ENCODE data around the gene DHCR24.

Gene DHCR24

GRCh38 chr1:54844564-54844963, 42.4 kb downstream of the DHCR24 start:
- no peak for DNase-seq

- DNase-seq = no peak
Observed at GRCh38 chr1:54843449-54843848, 43.5 kb downstream of the DHCR24 start.

- no peak for DNase-seq
Observed at GRCh38 chr1:54842963-54843362, 44.0 kb downstream of the DHCR24 start.

GRCh38 chr1:54842206-54842915, 44.6 kb downstream of the DHCR24 start:
- DNase-seq = no peak

- no peak for DNase-seq
Observed at GRCh38 chr1:54839824-54840223, 47.2 kb downstream of the DHCR24 start.

GRCh38 chr1:54838565-54839180, 48.3 kb downstream of the DHCR24 start:
- DNase-seq = no peak

GRCh38 chr1:54837002-54837853, 49.8 kb downstream of the DHCR24 start:
- no peak for DNase-seq

- DNase-seq = no peak
Observed at GRCh38 chr1:54836594-54836993, 50.4 kb downstream of the DHCR24 start.

- DNase-seq = no peak
Observed at GRCh38 chr1:54835970-54836369, 51.0 kb downstream of the DHCR24 start.

- no peak for DNase-seq
Observed at GRCh38 chr1:54835131-54835898, 51.7 kb downstream of the DHCR24 start.

GRCh38 chr1:54834007-54834541, 52.9 kb downstream of the DHCR24 start:
- DNase-seq = no peak

- DNase-seq = no peak
Observed at GRCh38 chr1:54833121-54833520, 53.9 kb downstream of the DHCR24 start.

GRCh38 chr1:54826226-54826816, 60.7 kb downstream of the DHCR24 start:
- no peak for DNase-seq

GRCh38 chr1:54825696-54826095, 61.3 kb downstream of the DHCR24 start:
- DNase-seq = no peak

GRCh38 chr1:54823670-54824069, 63.3 kb downstream of the DHCR24 start:
- no peak for DNase-seq

GRCh38 chr1:54819733-54820132, 67.3 kb downstream of the DHCR24 start:
- no peak for DNase-seq

GRCh38 chr1:54819195-54819536, 67.8 kb downstream of the DHCR24 start:
- DNase-seq = no peak

- no peak for DNase-seq
Observed at GRCh38 chr1:54818461-54819194, 68.4 kb downstream of the DHCR24 start.

- DNase-seq = no peak
Observed at GRCh38 chr1:54816951-54817350, 70.0 kb downstream of the DHCR24 start.

- DNase-seq = no peak
Observed at GRCh38 chr1:54816130-54816529, 70.9 kb downstream of the DHCR24 start.

- no peak for DNase-seq
Observed at GRCh38 chr1:54815086-54815876, 71.7 kb downstream of the DHCR24 start.
